GM10847 (cell line): ENCODE data around the gene CTSG.

Experiments
- POLR2A ChIP-seq: IDR thresholded peaks from 2 replicates; pipeline ENCODE4 v1.6.1; 2011; ENCODE audit not compliant: insufficient read length; ENCODE audit errors: extremely low read depth

The CTSG gene

GRCh38 chr14:24563505-24563904 lies 12.5 kb downstream of the CTSG start:
- no peak for TF ChIP-seq POLR2A

DNA sequence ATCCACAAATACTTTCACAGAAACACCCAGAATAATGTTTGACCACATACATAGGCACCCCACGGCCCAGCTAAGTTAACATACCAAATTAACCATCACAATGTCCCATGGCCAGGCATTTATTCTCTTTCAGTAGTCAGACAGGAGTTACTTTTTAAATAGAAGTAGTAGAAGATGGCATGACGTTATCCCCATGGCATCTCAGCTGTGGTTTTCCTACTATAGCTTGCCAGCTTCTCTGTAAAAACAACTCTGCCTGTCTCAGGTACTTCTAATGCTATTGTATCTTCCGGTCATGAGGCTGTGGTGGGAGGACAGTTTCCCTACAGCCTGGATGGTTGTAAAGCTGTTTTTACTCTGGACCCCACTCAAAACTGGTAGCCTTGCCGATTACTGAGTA lies 19.3 kb downstream of the CTSG start:
- no peak for TF ChIP-seq POLR2A

DNA sequence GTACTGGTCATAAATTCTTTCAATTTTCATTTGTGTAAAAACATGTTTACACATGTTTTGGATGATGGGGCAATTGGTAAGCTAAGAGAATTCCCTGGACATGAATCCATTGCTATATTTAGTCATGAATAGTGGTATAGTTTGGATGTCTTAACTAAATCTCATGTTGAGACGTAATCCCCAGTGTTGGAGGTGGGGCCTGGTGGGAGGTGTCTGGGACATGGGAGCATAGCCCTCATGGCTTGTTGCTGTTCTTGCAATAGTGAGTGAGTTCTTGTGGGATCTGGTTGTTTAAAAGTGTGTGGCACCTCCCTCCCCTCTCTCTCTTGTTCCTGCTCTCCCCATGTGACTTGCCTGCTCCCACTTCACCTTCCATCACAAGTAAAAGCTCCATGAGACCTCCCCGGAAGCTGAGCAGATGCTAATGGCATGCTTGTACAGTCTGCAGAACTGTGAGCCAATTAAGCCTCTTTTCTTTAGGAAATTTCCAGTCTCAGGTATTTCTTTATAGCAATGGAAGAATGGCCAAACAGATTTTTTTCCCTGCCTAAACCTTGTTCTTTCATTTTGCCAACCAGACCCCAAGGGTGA lies 33.6 kb downstream of the CTSG start:
- no peak for TF ChIP-seq POLR2A

GRCh38 chr14:24535737-24536136 lies 40.3 kb downstream of the CTSG start:
- no peak for TF ChIP-seq POLR2A

GRCh38 chr14:24534286-24534685 lies 41.8 kb downstream of the CTSG start:
- TF ChIP-seq POLR2A, result no peak
